ENCODE data around the gene C1QTNF4.
"Not testable (repeated sequence)": the region's sequence is repeated elsewhere in the genome, so short reads cannot be mapped to it uniquely, and the experiment has no call there.

The C1QTNF4 gene

DNA sequence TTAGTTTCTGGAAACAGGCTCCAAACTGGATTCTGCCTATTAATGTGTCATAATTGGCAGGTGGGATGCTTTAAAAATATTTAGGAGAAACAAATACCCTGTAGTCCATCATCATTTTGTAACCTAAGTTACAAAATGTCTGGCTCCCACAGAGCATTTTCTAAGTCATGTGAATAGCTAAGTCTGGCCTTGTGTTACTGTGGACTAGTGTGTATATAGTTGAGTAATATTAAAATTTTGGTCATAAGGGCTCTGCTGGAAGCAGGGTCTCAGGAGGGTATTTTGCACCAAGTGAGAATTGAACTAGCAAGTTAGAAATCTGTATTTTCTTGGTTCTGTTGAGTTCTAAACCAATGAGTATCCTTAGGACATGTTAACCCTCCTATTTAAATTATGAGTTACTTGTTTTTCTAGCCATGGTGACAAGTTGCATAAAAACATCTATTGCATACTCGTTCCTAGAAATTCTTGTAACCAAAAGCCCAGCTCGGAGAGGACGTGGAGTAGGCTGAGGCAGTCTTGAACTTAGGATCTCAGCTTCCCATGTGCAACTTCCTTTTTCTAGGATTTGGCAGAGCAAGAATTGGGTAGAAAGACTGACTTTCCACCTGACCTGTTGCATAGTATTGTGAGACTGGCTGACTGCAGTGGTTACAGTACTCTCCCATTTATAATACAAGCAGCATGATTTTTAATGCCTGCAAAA, 23.4 kb downstream of the C1QTNF4 start:
- DNase-seq (ENCODE audit: low read depth), result no peak
- H3K4me3 ChIP-seq (ENCODE audit: low read depth, low read length), result no peak overlapping the region
- TF ChIP-seq, protein P1, sequence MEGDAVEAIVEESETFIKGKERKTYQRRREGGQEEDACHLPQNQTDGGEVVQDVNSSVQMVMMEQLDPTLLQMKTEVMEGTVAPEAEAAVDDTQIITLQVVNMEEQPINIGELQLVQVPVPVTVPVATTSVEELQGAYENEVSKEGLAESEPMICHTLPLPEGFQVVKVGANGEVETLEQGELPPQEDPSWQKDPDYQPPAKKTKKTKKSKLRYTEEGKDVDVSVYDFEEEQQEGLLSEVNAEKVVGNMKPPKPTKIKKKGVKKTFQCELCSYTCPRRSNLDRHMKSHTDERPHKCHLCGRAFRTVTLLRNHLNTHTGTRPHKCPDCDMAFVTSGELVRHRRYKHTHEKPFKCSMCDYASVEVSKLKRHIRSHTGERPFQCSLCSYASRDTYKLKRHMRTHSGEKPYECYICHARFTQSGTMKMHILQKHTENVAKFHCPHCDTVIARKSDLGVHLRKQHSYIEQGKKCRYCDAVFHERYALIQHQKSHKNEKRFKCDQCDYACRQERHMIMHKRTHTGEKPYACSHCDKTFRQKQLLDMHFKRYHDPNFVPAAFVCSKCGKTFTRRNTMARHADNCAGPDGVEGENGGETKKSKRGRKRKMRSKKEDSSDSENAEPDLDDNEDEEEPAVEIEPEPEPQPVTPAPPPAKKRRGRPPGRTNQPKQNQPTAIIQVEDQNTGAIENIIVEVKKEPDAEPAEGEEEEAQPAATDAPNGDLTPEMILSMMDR (IDR thresholded peaks at IDR 0.05; ENCODE audit: low read depth, low read length, missing control alignments), result no peak
- in situ Hi-C loops (cut with HindIII; ENCODE audit: low sequenced_read_pairs), result no loop called here

DNA sequence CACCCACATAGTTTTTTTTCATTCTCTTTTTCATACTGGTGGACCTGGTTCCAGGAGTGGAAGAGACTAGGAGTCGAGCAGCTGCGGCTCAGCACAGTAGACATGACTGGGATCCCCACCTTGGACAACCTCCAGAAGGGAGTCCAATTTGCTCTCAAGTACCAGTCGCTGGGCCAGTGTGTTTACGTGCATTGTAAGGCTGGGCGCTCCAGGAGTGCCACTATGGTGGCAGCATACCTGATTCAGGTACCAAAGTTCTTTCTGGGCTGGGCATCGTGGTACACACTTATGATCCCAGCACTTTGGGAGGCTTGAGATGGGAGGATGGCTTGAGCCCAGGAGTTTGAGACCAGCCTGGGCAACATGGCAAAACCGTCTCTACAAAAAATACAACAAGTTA, 24.6 kb downstream of the C1QTNF4 start:
- H3K4me3 ChIP-seq (ENCODE audit: low read depth, low read length), result no peak overlapping the region
- in situ Hi-C loops (cut with HindIII; ENCODE audit: low sequenced_read_pairs), result no loop called here
- DNase-seq (ENCODE audit: low read depth), result no peak
- TF ChIP-seq, protein P1 (IDR thresholded peaks at IDR 0.05; ENCODE audit: low read depth, low read length, missing control alignments), result no peak

DNA sequence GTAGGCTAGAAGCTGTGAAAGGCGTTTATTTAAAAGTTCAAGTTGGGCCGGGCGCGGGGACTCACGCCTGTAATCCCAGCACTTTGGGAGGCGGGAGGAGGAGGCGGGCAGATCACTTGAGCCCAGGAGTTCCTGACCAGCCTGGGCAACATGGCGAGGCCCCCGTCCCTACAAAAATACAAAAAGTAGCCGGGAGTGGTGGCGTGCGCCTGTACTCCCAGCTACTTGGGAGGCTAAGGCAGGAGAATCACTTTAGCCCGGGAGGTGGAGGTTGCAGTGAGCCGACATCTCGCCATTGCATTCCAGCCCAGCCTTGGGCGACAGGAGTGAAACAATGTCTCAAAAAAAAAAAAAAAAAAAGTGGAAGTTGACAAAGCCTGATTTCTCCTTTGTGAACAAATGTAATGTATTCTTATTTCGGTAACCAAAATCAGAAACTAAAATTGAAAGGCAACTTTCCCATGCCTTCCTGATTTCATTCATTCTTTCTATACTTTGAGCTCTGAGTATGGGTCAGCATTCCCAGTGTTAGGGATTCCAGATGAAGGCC, 28.0 kb downstream of the C1QTNF4 start:
- H3K4me3 ChIP-seq (ENCODE audit: low read depth, low read length), result peak overlapping the region; percentile 84
- TF ChIP-seq, protein P1 (IDR thresholded peaks at IDR 0.05; ENCODE audit: low read depth, low read length, missing control alignments), result no peak
- in situ Hi-C loops (cut with HindIII; ENCODE audit: low sequenced_read_pairs), result no loop called here
- no peak for DNase-seq (ENCODE audit: low read depth)

DNA sequence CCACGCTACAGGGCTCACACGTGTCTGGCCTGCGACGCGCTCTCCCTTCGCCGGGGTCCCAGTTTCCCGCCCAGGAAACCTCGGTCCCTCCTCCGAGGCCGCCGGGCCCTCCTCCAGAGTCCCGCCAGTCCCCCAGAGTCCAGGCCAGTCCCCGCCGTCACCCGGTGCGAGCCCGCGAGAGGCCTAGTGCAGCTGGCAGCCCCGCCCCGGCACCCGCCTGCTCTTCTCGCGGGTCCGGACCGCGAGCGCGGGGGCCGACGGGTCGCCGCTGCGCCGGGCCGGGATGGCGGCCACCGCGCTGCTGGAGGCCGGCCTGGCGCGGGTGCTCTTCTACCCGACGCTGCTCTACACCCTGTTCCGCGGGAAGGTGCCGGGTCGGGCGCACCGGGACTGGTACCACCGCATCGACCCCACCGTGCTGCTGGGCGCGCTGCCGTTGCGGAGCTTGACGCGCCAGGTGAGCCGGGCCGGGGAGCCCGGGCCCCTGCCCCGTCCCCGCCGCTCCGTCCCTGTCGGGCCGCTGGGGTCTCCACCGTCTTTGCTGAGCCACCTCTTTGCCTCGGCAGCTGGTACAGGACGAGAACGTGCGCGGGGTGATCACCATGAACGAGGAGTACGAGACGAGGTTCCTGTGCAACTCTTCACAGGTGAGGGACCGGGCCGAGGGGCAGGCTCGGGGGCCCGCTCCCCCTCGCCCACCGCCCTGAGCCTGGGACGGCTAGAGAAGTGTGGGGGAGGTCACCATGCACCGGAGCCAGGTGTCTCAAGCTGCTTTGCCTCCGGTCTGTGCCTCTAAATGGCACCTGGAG, 28.7 kb downstream of the C1QTNF4 start, which contains the start of gene PTPMT1:
Gene PTPMT1 (plus strand): TSS at position 260 of the 809 bp plus-strand sequence. CDS start 24 bp downstream, at position 284.
- in situ Hi-C loops (cut with HindIII; ENCODE audit: low sequenced_read_pairs), result no loop called here
- DNase-seq (ENCODE audit: low read depth), result no peak
- TF ChIP-seq, protein P1 (IDR thresholded peaks at IDR 0.05; ENCODE audit: low read depth, low read length, missing control alignments), result no peak
- peak within 1 kb of the TSS; percentile 84 for H3K4me3 ChIP-seq (ENCODE audit: low read depth, low read length)

DNA sequence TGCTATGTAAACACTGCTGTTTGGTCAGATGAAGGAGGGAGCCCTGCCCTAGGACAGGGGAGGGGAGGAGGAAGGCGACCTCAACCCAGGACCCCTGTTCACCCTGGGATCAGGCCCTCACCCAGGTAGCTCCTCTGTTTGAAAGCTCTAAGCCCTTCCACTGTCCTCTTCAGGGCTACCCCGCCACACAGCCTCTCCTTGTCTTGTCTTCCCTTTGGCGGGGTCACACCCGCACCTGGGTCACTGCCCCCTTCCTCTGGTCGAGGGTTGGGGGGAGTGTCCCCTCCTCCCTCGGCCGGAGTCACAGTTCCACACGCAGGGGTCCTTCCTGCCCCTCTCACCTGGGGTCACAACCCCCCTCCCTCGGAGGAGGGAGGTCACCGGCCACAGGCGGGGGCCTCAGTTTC, 29.3 kb downstream of the C1QTNF4 start:
- peak overlapping the region; percentile 84 for H3K4me3 ChIP-seq (ENCODE audit: low read depth, low read length)
- no peak for DNase-seq (ENCODE audit: low read depth)
- TF ChIP-seq, protein P1 (IDR thresholded peaks at IDR 0.05; ENCODE audit: low read depth, low read length, missing control alignments), result no peak
- in situ Hi-C loops (cut with HindIII; ENCODE audit: low sequenced_read_pairs), result no loop called here

DNA sequence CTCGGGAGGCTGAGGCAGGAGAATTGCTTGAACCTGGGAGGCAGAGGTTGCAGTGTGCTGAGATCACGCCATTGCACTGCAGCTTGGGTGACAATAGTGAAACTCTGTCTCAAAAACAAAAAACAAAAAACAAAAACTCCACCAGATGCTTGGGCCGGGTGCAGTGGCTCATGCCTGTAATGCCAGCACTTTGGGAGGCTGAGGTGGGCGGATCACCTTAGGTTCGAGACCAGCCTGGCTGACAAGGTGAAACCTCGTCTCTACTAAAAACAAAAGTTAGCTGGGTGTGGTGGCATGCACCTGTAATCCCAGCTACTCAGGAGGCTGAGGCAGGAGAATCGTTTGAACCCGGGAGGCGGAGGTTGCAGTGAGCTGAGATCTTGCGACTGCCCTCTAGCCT, 29.8 kb downstream of the C1QTNF4 start:
- H3K4me3 ChIP-seq (ENCODE audit: low read depth, low read length), result peak overlapping the region; percentile 84
- in situ Hi-C loops (cut with HindIII; ENCODE audit: low sequenced_read_pairs); DNase-seq (ENCODE audit: low read depth): not testable (repeated sequence)

DNA sequence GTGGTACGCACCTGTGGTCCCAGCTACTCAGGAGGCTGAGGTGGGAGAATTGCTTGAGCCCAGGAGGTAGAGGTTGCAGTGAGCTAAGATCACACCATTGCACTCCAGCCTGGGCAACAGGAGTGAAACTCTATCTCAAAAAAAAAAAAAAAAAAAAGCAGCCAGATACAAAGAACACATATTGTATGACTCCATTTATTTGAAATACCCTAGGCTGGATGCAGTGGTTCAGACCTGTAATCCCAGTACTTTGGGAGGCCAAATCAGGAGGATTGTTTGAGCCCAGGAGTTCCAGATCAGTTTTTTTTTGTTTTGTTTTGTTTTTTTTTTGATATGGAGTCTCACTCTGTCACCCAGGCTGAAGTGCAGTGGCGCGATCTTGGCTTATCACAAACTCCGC, 31.8 kb downstream of the C1QTNF4 start:
- in situ Hi-C loops (cut with HindIII; ENCODE audit: low sequenced_read_pairs); DNase-seq (ENCODE audit: low read depth); H3K4me3 ChIP-seq (ENCODE audit: low read depth, low read length): not testable (repeated sequence)

Data from astrocyte of the cerebellum (primary cell).